ENCODE measurements around the gene ALB. TPM values are rescaled to one million over a fixed set of nuclear protein-coding genes. Genes with fewer than 3 reads are reported as not detected.

The ALB gene
- total and polyA plus RNA-seq, 2 of the 8 experiments (the other 6 are each of a cell fraction or from before 2014, with no cell fraction given) = 0.12 TPM; not detected in 1

GRCh38 chr4:73423184-73423583, 19.1 kb downstream of the ALB start (continued):
- TF ChIP-seq CHD7 (IDR thresholded peaks at IDR 0.05; ENCODE audit: insufficient replicate concordance, low read length) = no peak

Measured in H1 (cell line).